Colonic mucosa (tissue), 4 donors: ENCODE results near the gene COQ3. TPM values are rescaled to one million over a fixed set of nuclear protein-coding genes. Genes with fewer than 3 reads are reported as not detected.
A peak's percentile ranks its signal among the peaks of the same experiment; 100 is the strongest.
"Not testable (repeated sequence)": the region's sequence is repeated elsewhere in the genome, so short reads cannot be mapped to it uniquely, and the experiment has no call there.

Source experiments
- DNase-seq: peaks from one replicate; pipeline ENCODE4 v3.0.0-alpha.2; 2020
- H3K27ac ChIP-seq: fragments of 200-600 bp; one replicate; pipeline ENCODE4 v1.8.0; 2021
- H3K27me3 ChIP-seq: fragments of 200-600 bp; one replicate; pipeline ENCODE4 v1.8.0; 2021
- H3K36me3 ChIP-seq: fragments of 200-600 bp; one replicate; pipeline ENCODE4 v1.8.0; 2021
- H3K4me1 ChIP-seq: fragments of 200-600 bp; one replicate; pipeline ENCODE4 v1.8.0; 2021; ENCODE audit warnings: mild to moderate bottlenecking
- H3K4me3 ChIP-seq: fragments of 200-600 bp; one replicate; pipeline ENCODE4 v1.8.0; 2021
- H3K9ac ChIP-seq, 2 donors: one replicate each; pipeline ENCODE4 v1.7.0; 2013; ENCODE audit warnings: control low read depth in 2 of 2, low read depth in 2 of 2, low read length in 2 of 2
- H3K9me3 ChIP-seq: fragments of 200-600 bp; one replicate; pipeline ENCODE4 v1.8.0; 2021
- CTCF ChIP-seq: fragments of 200-600 bp; IDR thresholded peaks from one replicate; pipeline ENCODE4 v1.8.0; 2022; ENCODE audit warnings: antibody characterized with exemption, mild to moderate bottlenecking
- intact Hi-C: fragments of 100-400 bp; cut with DNase I; formaldehyde crosslinking; loops from one replicate; pipeline ENCODE4 v1.14.1; 2022
- total RNA-seq, 2 donors: library from RNA; stranded (reverse); fragmentation: NEBNext Ultra II Directional in 1 of 2; extraction: Animal tissue kit (Norgen Biotek cat#: 25700) in 1 of 2; gene quantifications; one replicate each; pipeline ENCODE4 v1.2.1, GENCODE V29; 2021
- donor health status: healthy.
- donor health status: DM: no; HTN: no; CAD: no.
- donor health status: DM: no; HTN: no; CAD: no.

The COQ3 gene
- total RNA-seq, 2 donors from 2014 or later = 8.5 to 15.9 TPM

DNA sequence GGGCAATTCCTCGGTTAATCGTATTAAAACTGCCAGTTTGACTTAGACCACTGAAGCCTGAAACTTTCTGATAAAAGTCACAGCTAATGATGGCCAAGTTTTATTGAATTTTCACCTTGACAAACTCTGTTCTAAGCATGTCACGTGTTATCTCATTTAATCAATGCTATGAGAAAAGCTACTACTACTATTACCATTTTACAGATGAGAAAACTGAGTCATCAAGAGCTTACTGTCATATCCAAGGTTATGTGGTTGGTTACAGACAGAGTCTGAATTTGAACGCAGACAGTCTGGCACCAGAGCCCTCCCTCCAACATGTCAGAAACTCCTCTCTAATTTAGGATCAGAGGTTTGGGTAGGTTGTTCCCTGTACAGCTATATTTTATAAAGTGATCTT lies 48.8 kb downstream of the COQ3 start:
- Histone ChIP-seq H3K36me3 (no peaks in the 10 kb centered on the region), H3K9ac (no peak overlapping the region), H3K27me3 (peaks cover 6% of the 10 kb centered on the region), H3K9me3 (no peaks in the 10 kb centered on the region), H3K27ac (no peak overlapping the region), H3K4me1 (peaks cover 2% of the 10 kb centered on the region), H3K4me3 (no peak overlapping the region)
- DNase-seq = no peak
- intact Hi-C loops = no loop called here
- no peak for TF ChIP-seq CTCF

- intact Hi-C loops = no loop called here
- Histone ChIP-seq H3K36me3 (no peaks in the 10 kb centered on the region), H3K9ac (no peak overlapping the region), H3K9me3 (no peaks in the 10 kb centered on the region), H3K4me1 (no peaks in the 10 kb centered on the region), H3K4me3 (no peak overlapping the region), H3K27ac (no peak overlapping the region), H3K27me3 (no peaks in the 10 kb centered on the region)
- TF ChIP-seq CTCF = no peak
- DNase-seq = no peak
Measured at GRCh38 chr6:99344289-99344688, 49.7 kb downstream of the COQ3 start.

GRCh38 chr6:99341862-99342455 lies 52.0 kb downstream of the COQ3 start:
- Histone ChIP-seq H3K9me3 (no peaks in the 10 kb centered on the region), H3K27ac (no peak overlapping the region)
- no peak for TF ChIP-seq CTCF

GRCh38 chr6:99338188-99338587 lies 55.8 kb downstream of the COQ3 start:
- Histone ChIP-seq H3K9me3 (no peaks in the 10 kb centered on the region), H3K9ac (no peak overlapping the region), H3K27ac (no peak overlapping the region), H3K4me1 (no peaks in the 10 kb centered on the region), H3K36me3 (no peaks in the 10 kb centered on the region), H3K4me3 (no peak overlapping the region), H3K27me3 (no peaks in the 10 kb centered on the region)
- intact Hi-C loops = no loop called here
- no peak for DNase-seq
- TF ChIP-seq CTCF = no peak

More at GRCh38 chr6:99341862-99342455, 52.0 kb downstream of the COQ3 start:
- Histone ChIP-seq H3K27me3 (no peaks in the 10 kb centered on the region), H3K4me3 (no peak overlapping the region), H3K36me3 (no peaks in the 10 kb centered on the region), H3K4me1 (no peaks in the 10 kb centered on the region), H3K9ac (no peak overlapping the region)
- no peak for DNase-seq
- intact Hi-C loops = no loop called here

GRCh38 chr6:99335298-99335697 lies 58.7 kb downstream of the COQ3 start:
- intact Hi-C loops, H3K27ac ChIP-seq, DNase-seq, H3K27me3 ChIP-seq, H3K4me3 ChIP-seq, H3K4me1 ChIP-seq, H3K9me3 ChIP-seq, H3K9ac ChIP-seq, H3K36me3 ChIP-seq: not testable (repeated sequence)

GRCh38 chr6:99334526-99335127 lies 59.4 kb downstream of the COQ3 start:
- TF ChIP-seq CTCF = no peak
- H3K27me3 ChIP-seq = no peaks in the 10 kb centered on the region
- DNase-seq = peak; percentile 22
- H3K36me3 ChIP-seq = no peaks in the 10 kb centered on the region
- H3K9ac ChIP-seq = no peak overlapping the region
- no peaks in the 10 kb centered on the region for H3K4me1 ChIP-seq
- no peak overlapping the region for H3K4me3 ChIP-seq
- H3K27ac ChIP-seq = no peak overlapping the region
- no peaks in the 10 kb centered on the region for H3K9me3 ChIP-seq
- intact Hi-C loops = loop anchor here (5.0 kb wide), 1 partner anchor 93 kb away; the partner anchor contains the start of gene PNISR
